GM15510 (cell line): ENCODE data around the gene C1orf210.

Experiments
- POLR2A ChIP-seq: IDR thresholded peaks from 3 replicates; pipeline ENCODE4 v1.6.1; 2011; ENCODE audit warnings: borderline replicate concordance; ENCODE audit not compliant: insufficient read length; ENCODE audit errors: extremely low read depth

Gene C1orf210

DNA sequence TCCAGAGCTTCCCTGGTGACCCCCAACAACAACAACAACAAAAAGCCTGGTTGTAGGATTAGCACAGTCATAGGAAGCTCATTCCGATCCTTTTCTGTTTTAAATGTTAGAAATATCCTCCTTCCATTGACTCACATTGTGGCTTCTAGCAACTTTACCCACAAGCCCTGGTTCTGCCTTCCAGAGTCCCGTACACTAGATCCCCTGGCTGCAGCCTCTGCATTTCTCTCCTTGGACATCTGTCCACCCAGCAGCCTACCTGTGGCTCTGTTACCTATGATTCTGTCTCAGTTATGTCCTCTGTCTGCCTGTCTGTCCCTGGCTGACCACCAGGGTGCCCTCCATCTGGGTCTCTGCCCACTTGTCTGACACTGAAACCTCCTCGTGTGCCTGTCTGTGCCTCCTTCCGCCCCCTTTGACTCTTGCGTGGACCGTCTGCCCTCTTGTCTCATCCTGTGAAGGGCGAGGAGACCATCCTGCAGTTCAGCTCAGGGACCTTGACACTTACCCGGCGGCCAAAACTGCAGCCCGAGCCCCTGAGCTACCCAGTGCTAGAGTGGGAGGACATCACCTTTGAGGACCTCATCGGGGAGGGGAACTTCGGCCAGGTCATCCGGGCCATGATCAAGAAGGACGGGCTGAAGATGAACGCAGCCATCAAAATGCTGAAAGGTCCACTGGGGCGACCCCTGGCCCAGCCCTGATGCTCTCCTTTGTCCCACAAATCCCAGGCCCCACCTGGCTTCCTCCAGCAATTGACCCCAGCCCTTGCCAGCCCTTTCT, 31.5 kb upstream of the C1orf210 start:
- TF ChIP-seq POLR2A: no peak

GRCh38 chr1:43315963-43316737, 30.8 kb upstream of the C1orf210 start:
- TF ChIP-seq POLR2A: no peak

- TF ChIP-seq POLR2A: no peak
These were observed 30.1 kb upstream of the C1orf210 start for GRCh38 chr1:43315481-43315880.

DNA sequence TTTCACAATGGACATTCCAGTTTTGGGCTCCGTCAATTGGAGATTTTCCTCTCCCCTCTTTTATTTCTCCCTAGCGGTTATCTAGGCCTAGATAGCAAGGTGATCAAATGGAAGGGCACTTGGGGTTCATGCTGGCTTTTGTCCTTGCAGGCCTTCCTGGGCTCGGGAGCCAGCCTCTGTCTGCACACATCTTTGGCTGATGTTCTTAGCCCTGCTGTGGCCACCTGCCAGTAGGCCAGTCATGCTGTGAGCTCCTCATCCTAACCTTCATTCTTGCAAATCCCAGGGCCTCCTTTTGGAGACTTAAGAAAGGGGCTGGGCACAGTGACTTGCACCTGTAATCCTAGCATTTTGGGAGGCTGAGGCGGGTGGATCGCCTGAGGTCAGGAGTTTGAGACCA, 28.9 kb upstream of the C1orf210 start:
- TF ChIP-seq POLR2A: no peak

GRCh38 chr1:43313771-43314170, 28.4 kb upstream of the C1orf210 start:
- no peak for TF ChIP-seq POLR2A

DNA sequence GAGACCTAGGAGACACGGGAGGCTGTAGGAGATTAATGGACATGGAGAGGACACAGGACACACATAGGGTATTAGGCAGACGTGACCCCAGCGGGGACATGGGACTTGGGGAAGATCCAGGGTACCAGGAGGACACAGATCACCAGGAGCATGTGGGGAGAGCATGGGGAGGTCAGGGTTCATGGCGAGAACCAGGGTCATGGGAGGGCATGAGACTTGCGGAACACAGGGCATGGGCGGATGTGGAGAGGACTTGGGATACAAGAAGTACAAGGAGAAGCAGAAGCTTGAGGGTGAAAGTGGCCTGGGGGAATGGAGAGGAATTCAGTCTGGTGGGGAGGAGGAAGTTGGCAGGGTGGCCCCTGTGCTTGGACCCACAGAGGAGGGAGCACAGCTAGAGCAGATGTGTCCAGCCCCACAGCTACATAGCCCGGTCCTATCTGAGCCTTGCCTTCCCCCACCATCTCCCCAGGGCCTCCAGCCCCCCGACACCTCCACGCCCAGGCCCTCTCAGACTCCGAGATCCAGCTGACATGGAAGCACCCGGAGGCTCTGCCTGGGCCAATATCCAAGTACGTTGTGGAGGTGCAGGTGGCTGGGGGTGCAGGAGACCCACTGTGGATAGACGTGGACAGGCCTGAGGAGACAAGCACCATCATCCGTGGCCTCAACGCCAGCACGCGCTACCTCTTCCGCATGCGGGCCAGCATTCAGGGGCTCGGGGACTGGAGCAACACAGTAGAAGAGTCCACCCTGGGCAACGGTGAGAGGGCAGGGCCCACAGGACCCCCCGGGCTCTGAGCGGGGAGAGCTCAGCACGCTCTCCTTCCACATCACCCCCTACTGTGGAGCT, 27.5 kb upstream of the C1orf210 start:
- no peak for TF ChIP-seq POLR2A

DNA sequence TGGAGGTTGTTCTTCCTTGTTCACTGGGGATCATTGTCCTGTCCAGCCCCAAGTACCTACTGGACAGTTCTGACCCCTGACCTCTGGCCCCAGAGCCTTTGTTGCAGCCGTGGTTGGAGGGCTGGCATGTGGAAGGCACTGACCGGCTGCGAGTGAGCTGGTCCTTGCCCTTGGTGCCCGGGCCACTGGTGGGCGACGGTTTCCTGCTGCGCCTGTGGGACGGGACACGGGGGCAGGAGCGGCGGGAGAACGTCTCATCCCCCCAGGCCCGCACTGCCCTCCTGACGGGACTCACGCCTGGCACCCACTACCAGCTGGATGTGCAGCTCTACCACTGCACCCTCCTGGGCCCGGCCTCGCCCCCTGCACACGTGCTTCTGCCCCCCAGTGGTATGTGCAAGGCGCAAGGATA, 26.8 kb upstream of the C1orf210 start:
- no peak for TF ChIP-seq POLR2A

DNA sequence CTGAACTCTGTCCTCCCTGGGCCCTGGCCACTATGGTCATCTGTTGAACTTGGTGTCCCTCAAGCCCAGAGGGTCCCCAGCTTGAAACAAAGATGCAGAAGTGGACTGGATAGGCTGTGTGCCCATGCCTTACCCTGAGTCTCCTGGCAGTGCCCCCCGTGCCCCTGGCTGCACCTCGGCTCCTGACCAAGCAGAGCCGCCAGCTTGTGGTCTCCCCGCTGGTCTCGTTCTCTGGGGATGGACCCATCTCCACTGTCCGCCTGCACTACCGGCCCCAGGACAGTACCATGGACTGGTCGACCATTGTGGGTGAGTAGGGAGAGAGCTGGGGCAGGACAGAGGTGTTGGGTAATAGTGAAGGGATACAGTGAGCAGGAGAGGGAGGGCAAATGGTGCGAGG, 26.1 kb upstream of the C1orf210 start:
- TF ChIP-seq POLR2A: no peak

- TF ChIP-seq POLR2A: no peak
These were observed 24.1 kb upstream of the C1orf210 start for GRCh38 chr1:43309405-43310025.

DNA sequence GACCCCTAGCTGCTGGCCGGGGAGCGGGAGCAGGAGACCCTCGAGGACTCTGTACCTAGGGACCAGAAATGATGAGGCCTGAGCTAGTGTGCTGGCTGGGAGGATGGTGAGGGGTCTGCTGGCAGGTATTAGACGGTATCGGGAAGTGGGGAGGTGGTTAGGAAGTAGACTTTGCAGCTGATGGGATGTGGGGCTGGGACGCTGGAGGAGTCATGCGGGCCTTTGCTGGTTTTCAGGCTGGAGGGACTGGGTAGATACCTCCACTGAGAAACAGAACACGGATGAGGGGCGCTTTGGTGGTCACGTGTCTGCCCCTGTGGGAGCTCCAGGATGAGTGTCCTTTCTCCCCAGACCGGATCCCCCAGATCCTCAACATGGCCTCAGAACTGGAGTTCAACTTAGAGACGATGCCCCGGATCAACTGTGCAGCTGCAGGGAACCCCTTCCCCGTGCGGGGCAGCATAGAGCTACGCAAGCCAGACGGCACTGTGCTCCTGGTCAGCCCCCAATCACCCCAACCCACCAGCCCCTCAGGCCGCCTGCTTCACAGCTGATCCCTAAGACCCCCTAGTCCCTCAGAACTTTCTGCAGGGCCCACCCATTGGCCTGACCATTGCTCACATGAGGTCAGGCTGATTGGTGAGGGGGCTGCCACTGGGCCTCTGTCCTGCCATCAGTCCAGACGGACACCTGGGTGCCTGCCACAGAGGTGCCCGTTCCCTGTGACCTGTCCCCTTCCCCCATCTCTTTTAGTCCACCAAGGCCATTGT, 23.4 kb upstream of the C1orf210 start:
- TF ChIP-seq POLR2A: no peak

DNA sequence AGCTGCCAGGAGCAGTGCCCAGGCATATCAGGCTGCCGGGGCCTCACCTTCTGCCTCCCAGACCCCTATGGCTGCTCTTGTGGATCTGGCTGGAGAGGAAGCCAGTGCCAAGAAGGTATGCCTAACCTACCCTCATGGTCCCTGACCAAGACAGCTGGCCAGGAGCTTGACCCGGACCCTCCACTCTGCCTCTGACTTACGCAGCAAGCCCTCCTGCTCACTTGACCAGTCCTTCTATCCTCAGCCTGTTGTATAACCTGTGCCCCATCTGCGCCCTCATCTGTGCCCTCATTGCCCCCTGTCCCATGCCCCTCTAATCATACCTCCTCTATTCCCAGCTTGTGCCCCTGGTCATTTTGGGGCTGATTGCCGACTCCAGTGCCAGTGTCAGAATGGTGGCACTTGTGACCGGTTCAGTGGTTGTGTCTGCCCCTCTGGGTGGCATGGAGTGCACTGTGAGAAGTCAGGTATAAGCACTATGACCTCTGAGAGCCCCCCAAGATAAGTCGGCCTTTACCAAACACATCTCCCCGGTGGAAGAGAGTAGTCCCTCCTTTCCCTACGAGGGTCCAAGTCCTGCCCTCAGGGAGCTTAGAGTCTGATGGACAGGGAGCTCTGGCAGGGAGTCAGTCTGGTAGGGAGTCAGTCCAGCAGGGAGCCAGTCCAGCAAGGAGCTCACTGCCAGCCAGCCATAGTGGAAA, 22.2 kb upstream of the C1orf210 start:
- TF ChIP-seq POLR2A: no peak

- TF ChIP-seq POLR2A: no peak
These were observed 21.5 kb upstream of the C1orf210 start for GRCh38 chr1:43306688-43307457.

- no peak for TF ChIP-seq POLR2A
These were observed 20.7 kb upstream of the C1orf210 start for GRCh38 chr1:43305926-43306687.

DNA sequence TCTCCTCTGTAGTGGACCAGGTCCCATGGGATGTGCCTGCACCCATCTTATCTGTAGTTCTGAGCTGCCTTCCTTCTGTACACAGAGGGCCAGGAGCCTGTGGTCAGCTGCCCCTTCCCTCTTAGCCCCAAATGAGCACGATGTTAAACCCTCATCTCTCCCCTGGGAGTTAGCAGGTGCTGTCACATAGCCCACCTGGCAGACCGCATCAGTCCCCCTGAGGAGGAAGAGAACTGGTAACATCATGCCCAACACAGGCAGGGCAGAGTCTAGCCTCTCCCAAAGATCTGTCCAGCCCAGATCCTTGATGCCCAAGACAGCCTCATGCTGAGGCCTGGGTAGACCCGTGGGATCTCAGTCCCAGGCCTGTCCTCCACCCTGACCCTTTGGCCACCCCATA, 20.1 kb upstream of the C1orf210 start:
- no peak for TF ChIP-seq POLR2A
